Measurements from ENCODE around the gene BRD2. TPM values are rescaled to one million over a fixed set of nuclear protein-coding genes. Genes with fewer than 3 reads are reported as not detected.

The BRD2 gene
- total RNA-seq, 2 donors from 2014 or later: 125 to 129 TPM

DNA sequence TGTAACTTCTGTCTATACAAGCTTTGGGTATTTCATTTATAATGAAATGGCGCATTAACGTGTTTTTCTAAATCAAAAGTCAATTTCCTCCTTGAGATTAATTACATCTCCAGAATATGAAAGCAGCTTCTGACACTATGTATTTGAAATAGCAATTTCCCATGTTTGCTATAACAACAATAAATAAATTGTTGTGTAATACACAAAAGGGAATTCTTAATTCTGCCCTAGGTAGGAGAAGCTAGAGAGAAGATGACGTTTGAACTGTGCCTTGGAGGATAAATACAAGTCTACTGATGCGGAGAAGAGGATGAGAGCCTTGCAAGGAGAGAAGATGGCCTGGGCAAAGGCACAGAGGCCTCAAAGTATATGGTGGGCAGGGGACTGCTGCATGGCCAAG, 48.6 kb downstream of the BRD2 start:
- DNase-seq (ENCODE audit: low spot score): no peak
- intact Hi-C loops (cut with DNase I): loop anchor here in 1 of 2 donors (5.0 kb wide), 1 partner anchor 60 kb away; the partner anchor contains the start of gene HLA-DPB1

GRCh38 chr6:33017694-33018353, 49.4 kb downstream of the BRD2 start:
- no peak for DNase-seq (ENCODE audit: low spot score)
- intact Hi-C loops (cut with DNase I): loop anchor here in 1 of 2 donors (5.0 kb wide), 1 partner anchor 59 kb away; the partner anchor contains the start of gene HLA-DPB1

GRCh38 chr6:33018418-33018817, 50.0 kb downstream of the BRD2 start:
- intact Hi-C loops (cut with DNase I): loop anchor here in 1 of 2 donors (5.0 kb wide), 1 partner anchor 59 kb away; the partner anchor contains the start of gene HLA-DPB1
- DNase-seq (ENCODE audit: low spot score): no peak

GRCh38 chr6:33018904-33019303, 50.5 kb downstream of the BRD2 start:
- intact Hi-C loops (cut with DNase I): loop anchor here in 1 of 2 donors (5.0 kb wide), 1 partner anchor 58 kb away; the partner anchor contains the start of gene HLA-DPB1
- DNase-seq (ENCODE audit: low spot score): peak; percentile 89

GRCh38 chr6:33019372-33019771, 51.0 kb downstream of the BRD2 start:
- no peak for DNase-seq (ENCODE audit: low spot score)
- intact Hi-C loops (cut with DNase I): loop anchor here in 1 of 2 donors (5.0 kb wide), 1 partner anchor 58 kb away; the partner anchor contains the start of gene HLA-DPB1

DNA sequence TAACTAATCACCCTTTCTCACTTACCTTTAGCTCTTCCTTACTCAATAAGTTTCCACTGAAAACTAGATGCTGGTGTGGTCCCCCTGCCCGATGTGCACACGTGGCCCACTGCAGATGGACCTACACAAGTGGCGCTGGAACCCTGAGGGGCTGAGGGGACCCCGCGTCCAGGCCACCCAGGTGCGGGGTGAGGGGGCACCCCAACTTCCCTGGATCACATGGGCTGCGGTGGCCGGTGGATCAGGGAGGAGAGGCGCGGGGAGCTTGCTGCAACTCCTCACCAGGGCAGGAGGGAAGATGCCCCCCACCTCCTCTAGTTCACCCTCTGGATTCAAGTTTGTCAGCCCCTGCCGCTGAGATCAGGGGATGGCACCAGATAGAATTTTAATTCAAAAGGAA, 53.5 kb downstream of the BRD2 start:
- intact Hi-C loops (cut with DNase I): no loop called here

GRCh38 chr6:33023536-33023935, 55.1 kb downstream of the BRD2 start:
- intact Hi-C loops (cut with DNase I): no loop called here
- DNase-seq (ENCODE audit: low spot score): no peak

More for the DNA sequence above, 53.5 kb downstream of the BRD2 start:
- DNase-seq (ENCODE audit: low spot score): no peak

- DNase-seq (ENCODE audit: low spot score): no peak
- intact Hi-C loops (cut with DNase I): no loop called here
Observed at GRCh38 chr6:33024521-33024920, 56.1 kb downstream of the BRD2 start.

DNA sequence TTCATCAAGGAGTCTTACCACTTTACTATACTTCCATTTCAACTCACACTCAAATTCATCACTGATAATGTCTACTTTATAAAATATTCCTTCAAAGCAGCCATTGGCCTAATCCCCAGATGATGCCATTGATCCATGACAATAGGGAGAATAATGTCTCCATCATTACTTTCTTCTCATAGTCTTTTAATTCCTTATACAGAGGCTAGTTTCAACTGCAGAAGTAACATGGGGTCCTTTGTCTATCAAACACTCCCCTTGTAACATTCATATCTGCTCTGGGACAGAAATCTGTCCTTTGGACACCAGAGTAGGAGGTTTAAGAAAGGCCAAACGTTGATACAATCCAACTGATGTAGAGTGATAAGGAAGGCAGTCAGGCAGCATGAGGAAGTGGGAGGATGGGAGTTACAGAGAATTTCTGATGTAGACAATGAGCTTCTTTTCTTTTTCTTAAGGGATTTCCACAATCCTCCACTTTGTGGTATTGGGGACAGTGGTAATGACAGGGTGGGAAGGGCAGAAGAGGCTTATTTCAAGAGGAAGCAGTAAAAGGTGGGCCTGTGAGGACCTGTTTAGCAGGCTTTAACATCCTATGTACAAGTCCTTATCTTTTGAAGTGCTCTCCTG, 59.9 kb downstream of the BRD2 start:
- no peak for DNase-seq (ENCODE audit: low spot score)
- intact Hi-C loops (cut with DNase I): no loop called here

GRCh38 chr6:33029328-33030184, 61.2 kb downstream of the BRD2 start:
- DNase-seq (ENCODE audit: low spot score): no peak
- intact Hi-C loops (cut with DNase I): no loop called here

- intact Hi-C loops (cut with DNase I): no loop called here
- DNase-seq (ENCODE audit: low spot score): no peak
Observed at GRCh38 chr6:33030245-33030644, 61.9 kb downstream of the BRD2 start.

Other genes with a start within 250 kb of the BRD2 start
- 1 to 10 TPM in 1 of 2 donors, under 1 TPM in 1; 0.52 to 1.1 TPM for gene HLA-DQA2, start 227.2 kb upstream of the BRD2 start, total RNA-seq
- gene HLA-DQB2, start 205.1 kb upstream of the BRD2 start, total RNA-seq: 1 to 10 TPM; 2.0 to 4.3 TPM
- under 1 TPM; 0.19 to 0.69 TPM for gene HLA-DOB, start 151.6 kb upstream of the BRD2 start, total RNA-seq
- gene TAP2, start 129.9 kb upstream of the BRD2 start, total RNA-seq: 10 to 100 TPM; 23.3 to 27.4 TPM
- 10 to 100 TPM; 37.7 to 42.8 TPM for gene PSMB8, start 124.5 kb upstream of the BRD2 start, total RNA-seq
- 10 to 100 TPM; 30.2 to 47.3 TPM for gene TAP1, start 114.9 kb upstream of the BRD2 start, total RNA-seq
- 10 to 100 TPM; 23.9 to 25.6 TPM for gene PSMB9, start 114.4 kb upstream of the BRD2 start, total RNA-seq
- 10 to 100 TPM in 1 of 2 donors, 1 to 10 TPM in 1; 8.0 to 19.2 TPM for gene HLA-DMB, start 27.6 kb upstream of the BRD2 start, total RNA-seq
- 10 to 100 TPM; 16.1 to 35.0 TPM for gene HLA-DMA, start 15.5 kb upstream of the BRD2 start, total RNA-seq
- 1 to 10 TPM; 3.1 to 3.5 TPM for gene HLA-DOA, start 41.0 kb downstream of the BRD2 start, total RNA-seq
- gene HLA-DPA1, start 105.1 kb downstream of the BRD2 start, total RNA-seq: 10 to 100 TPM; 44.4 to 84.9 TPM
- gene HLA-DPB1, start 107.4 kb downstream of the BRD2 start, total RNA-seq: 10 to 100 TPM; 37.4 to 63.9 TPM
- gene COL11A2, start 223.9 kb downstream of the BRD2 start, total RNA-seq: 1 to 10 TPM in 1 of 2 donors, under 1 TPM in 1; 0.43 to 1.0 TPM
- 10 to 100 TPM; 31.3 to 31.7 TPM for gene RXRB, start 232.1 kb downstream of the BRD2 start, total RNA-seq
- gene SLC39A7, start 232.3 kb downstream of the BRD2 start, total RNA-seq: 10 to 100 TPM; 79.4 to 86.2 TPM
- 1 to 10 TPM; 2.8 to 4.0 TPM for gene HSD17B8, start 236.1 kb downstream of the BRD2 start, total RNA-seq
- gene RING1, start 239.9 kb downstream of the BRD2 start, total RNA-seq: 10 to 100 TPM; 29.8 to 32.2 TPM